Measurements from ENCODE around the gene PREPL. TPM values are rescaled to one million over a fixed set of nuclear protein-coding genes. Genes with fewer than 3 reads are reported as not detected.

Gene PREPL
- total RNA-seq, 1 donor from 2014 or later: 38.4 TPM

DNA sequence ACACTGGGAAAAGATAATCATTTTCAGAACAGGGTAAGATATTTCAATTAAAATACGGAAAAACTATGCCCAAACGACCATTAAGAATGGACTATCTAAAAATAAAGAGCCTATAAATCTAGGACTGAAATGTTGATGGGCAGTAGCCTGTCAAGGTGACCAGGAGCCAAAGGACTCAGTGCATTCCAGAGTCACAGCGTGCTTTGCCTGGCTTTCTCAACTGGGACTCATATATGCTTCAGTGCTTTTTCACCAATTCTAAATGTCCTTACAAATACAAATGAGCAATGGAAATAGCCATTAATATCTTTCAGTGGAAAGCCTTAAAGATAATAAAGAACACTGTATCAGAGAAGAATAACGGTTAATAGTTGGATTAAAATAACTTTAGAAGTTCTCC, 35.4 kb downstream of the PREPL start:
- no peaks in the 10 kb centered on the region for H3K36me3 Mint-ChIP-seq (ENCODE audit: unreplicated experiment)
- no peaks in the 10 kb centered on the region for H3K9me3 Mint-ChIP-seq (ENCODE audit: unreplicated experiment)
- H3K4me3 Mint-ChIP-seq (ENCODE audit: unreplicated experiment): no peak overlapping the region
- DNase-seq: no peak
- H3K27me3 Mint-ChIP-seq (ENCODE audit: unreplicated experiment): no peaks in the 10 kb centered on the region
- H3K4me1 Mint-ChIP-seq (ENCODE audit: low read depth, unreplicated experiment): no peaks in the 10 kb centered on the region
- TF ChIP-seq CTCF (IDR thresholded peaks at IDR 0.05; ENCODE audit: partially characterized antibody, unreplicated experiment): no peak
- H3K27ac Mint-ChIP-seq (ENCODE audit: unreplicated experiment): no peak overlapping the region

GRCh38 chr2:44324971-44325426, 36.3 kb downstream of the PREPL start:
- H3K36me3 Mint-ChIP-seq (ENCODE audit: unreplicated experiment): no peaks in the 10 kb centered on the region
- H3K4me3 Mint-ChIP-seq (ENCODE audit: unreplicated experiment): no peak overlapping the region
- H3K27me3 Mint-ChIP-seq (ENCODE audit: unreplicated experiment): no peaks in the 10 kb centered on the region
- no peak for DNase-seq
- H3K27ac Mint-ChIP-seq (ENCODE audit: unreplicated experiment): no peak overlapping the region
- no peak for TF ChIP-seq CTCF (IDR thresholded peaks at IDR 0.05; ENCODE audit: partially characterized antibody, unreplicated experiment)
- H3K4me1 Mint-ChIP-seq (ENCODE audit: low read depth, unreplicated experiment): no peaks in the 10 kb centered on the region
- H3K9me3 Mint-ChIP-seq (ENCODE audit: unreplicated experiment): no peaks in the 10 kb centered on the region

GRCh38 chr2:44321360-44321759, 39.9 kb downstream of the PREPL start:
- Mint-ChIP-seq H3K4me1 (ENCODE audit: low read depth, unreplicated experiment) (no peaks in the 10 kb centered on the region), H3K27me3 (ENCODE audit: unreplicated experiment) (no peaks in the 10 kb centered on the region), H3K36me3 (ENCODE audit: unreplicated experiment) (no peaks in the 10 kb centered on the region), H3K4me3 (ENCODE audit: unreplicated experiment) (no peak overlapping the region), H3K9me3 (ENCODE audit: unreplicated experiment) (no peaks in the 10 kb centered on the region), H3K27ac (ENCODE audit: unreplicated experiment) (no peak overlapping the region)
- no peak for DNase-seq
- TF ChIP-seq CTCF (IDR thresholded peaks at IDR 0.05; ENCODE audit: partially characterized antibody, unreplicated experiment): no peak

DNA sequence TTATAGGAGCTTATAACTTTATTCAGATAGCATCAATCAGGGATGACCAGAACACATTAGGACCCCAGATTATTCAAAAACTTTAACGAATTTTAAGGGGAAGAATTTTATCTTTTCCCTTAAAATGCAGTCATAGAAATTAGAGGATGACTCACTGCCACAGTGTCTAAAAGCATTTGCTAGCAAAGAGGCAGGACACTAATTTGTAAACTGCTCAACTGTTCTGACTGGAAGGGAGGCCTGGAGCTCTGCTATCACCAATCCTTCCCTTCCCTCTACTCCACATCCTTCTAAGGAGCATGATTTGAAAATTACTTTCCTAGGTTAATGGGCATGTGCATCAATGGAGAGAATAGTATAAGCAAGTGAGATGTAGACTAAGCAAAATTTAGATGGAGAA, 40.5 kb downstream of the PREPL start:
- no peak overlapping the region for H3K4me3 Mint-ChIP-seq (ENCODE audit: unreplicated experiment)
- H3K36me3 Mint-ChIP-seq (ENCODE audit: unreplicated experiment): no peaks in the 10 kb centered on the region
- no peak overlapping the region for H3K27ac Mint-ChIP-seq (ENCODE audit: unreplicated experiment)
- H3K9me3 Mint-ChIP-seq (ENCODE audit: unreplicated experiment): no peaks in the 10 kb centered on the region
- H3K4me1 Mint-ChIP-seq (ENCODE audit: low read depth, unreplicated experiment): no peaks in the 10 kb centered on the region
- H3K27me3 Mint-ChIP-seq (ENCODE audit: unreplicated experiment): no peaks in the 10 kb centered on the region
- TF ChIP-seq CTCF (IDR thresholded peaks at IDR 0.05; ENCODE audit: partially characterized antibody, unreplicated experiment): no peak
- DNase-seq: no peak

- H3K9me3 Mint-ChIP-seq (ENCODE audit: unreplicated experiment): peaks cover 6% of the 10 kb centered on the region
- H3K27ac Mint-ChIP-seq (ENCODE audit: unreplicated experiment): no peak overlapping the region
- no peak for DNase-seq
- no peak overlapping the region for H3K4me3 Mint-ChIP-seq (ENCODE audit: unreplicated experiment)
- no peaks in the 10 kb centered on the region for H3K4me1 Mint-ChIP-seq (ENCODE audit: low read depth, unreplicated experiment)
- H3K36me3 Mint-ChIP-seq (ENCODE audit: unreplicated experiment): peaks cover 15% of the 10 kb centered on the region
- TF ChIP-seq CTCF (IDR thresholded peaks at IDR 0.05; ENCODE audit: partially characterized antibody, unreplicated experiment): no peak
- no peaks in the 10 kb centered on the region for H3K27me3 Mint-ChIP-seq (ENCODE audit: unreplicated experiment)
Measured at GRCh38 chr2:44315945-44316344, 45.3 kb downstream of the PREPL start.
